Measurements from ENCODE around the gene AANAT.

The AANAT gene

GRCh38 chr17:76501018-76501826 lies 33.8 kb downstream of the AANAT start, which contains the start of gene RHBDF2 (continued):
- no peak for TF ChIP-seq ZNF513 (tag by site-specific recombination; IDR thresholded peaks at IDR 0.05)
- TF ChIP-seq BCL6B (tag by site-specific recombination; IDR thresholded peaks at IDR 0.05), result no peak
- no peak for TF ChIP-seq ZNF48 (tag by site-specific recombination; IDR thresholded peaks at IDR 0.05)
- TF ChIP-seq ZNF791 (tag by site-specific recombination; IDR thresholded peaks at IDR 0.05), result no peak
- peak; percentile 56 for TF ChIP-seq SP2 (tag by site-specific recombination; IDR thresholded peaks at IDR 0.05)
- 0 out of 2 replicates have a peak, but pooled peaks have one; percentile 61 for TF ChIP-seq ZSCAN30 (tag by site-specific recombination; IDR thresholded peaks at IDR 0.05)
- no peak for TF ChIP-seq ZNF426 (tag by site-specific recombination; IDR thresholded peaks at IDR 0.05)
- TF ChIP-seq TRIM28 (IDR thresholded peaks at IDR 0.05; ENCODE audit: borderline replicate concordance, low read length), result no peak
- TF ChIP-seq ELK4 (IDR thresholded peaks at IDR 0.05; ENCODE audit: borderline replicate concordance, low read depth, low read length), result no peak
- no peak for TF ChIP-seq ZNF394 (tag by site-specific recombination; IDR thresholded peaks at IDR 0.05; ENCODE audit: borderline replicate concordance)
- no peak for TF ChIP-seq ZNF530 (tag by site-specific recombination; IDR thresholded peaks at IDR 0.05; ENCODE audit: low read depth)
- no peak for TF ChIP-seq TCF7L2 (IDR thresholded peaks at IDR 0.05; ENCODE audit: borderline replicate concordance, low read depth, low read length)
- peak; percentile 80 for TF ChIP-seq KLF10 (tag by site-specific recombination; IDR thresholded peaks at IDR 0.05)
- TF ChIP-seq ZNF707 (tag by site-specific recombination; IDR thresholded peaks at IDR 0.05), result no peak
- no peak for TF ChIP-seq ZNF544 (tag by site-specific recombination; IDR thresholded peaks at IDR 0.05)
- no peak for TF ChIP-seq ZBTB1 (tag by site-specific recombination; IDR thresholded peaks at IDR 0.05)
- no peak for TF ChIP-seq ZNF138 (tag by site-specific recombination; IDR thresholded peaks at IDR 0.05; ENCODE audit: borderline replicate concordance)
- no peak; the same call in 1 of the 2 replicates for TF ChIP-seq OSR2 (tag by site-specific recombination; IDR thresholded peaks at IDR 0.05)
- no peak for TF ChIP-seq ZNF155 (tag by site-specific recombination; IDR thresholded peaks at IDR 0.05)
- no peak for TF ChIP-seq ZFP69B (tag by site-specific recombination; IDR thresholded peaks at IDR 0.05)
- no peak for TF ChIP-seq PRDM4 (tag by site-specific recombination; IDR thresholded peaks at IDR 0.05)
- no peak for TF ChIP-seq ZNF146 (tag by site-specific recombination; IDR thresholded peaks at IDR 0.05)
- no peak for TF ChIP-seq PRDM2 (tag by site-specific recombination; IDR thresholded peaks at IDR 0.05; ENCODE audit: borderline replicate concordance)
- no peak for TF ChIP-seq ZNF404 (tag by site-specific recombination; IDR thresholded peaks at IDR 0.05)
- no peak for TF ChIP-seq MEIS1 (CRISPR knock-in tag; IDR thresholded peaks at IDR 0.05; ENCODE audit: borderline replicate concordance)
- TF ChIP-seq ZNF354C (tag by site-specific recombination; IDR thresholded peaks at IDR 0.05; ENCODE audit: borderline replicate concordance, low read depth), result no peak
- no peak for TF ChIP-seq ZNF19 (tag by site-specific recombination; IDR thresholded peaks at IDR 0.05; ENCODE audit: low read depth)
- no peak for TF ChIP-seq ZNF785 (tag by site-specific recombination; IDR thresholded peaks at IDR 0.05)

All from HEK293 (cell line).